OCI-LY3 (cell line): ENCODE results near the gene TMEM187.

ENCODE experiments used
- CTCF ChIP-seq: fragments of 200-600, 300-600 bp; sonication (generic); IDR thresholded peaks from 2 replicates; pipeline ENCODE4 v1.5.1; 2014; ENCODE audit warnings: antibody characterized with exemption, low read length, low read depth
- EZH2phosphoT487 ChIP-seq: fragments of 200-600 bp; shearing (Covaris generic); IDR thresholded peaks from 2 replicates; pipeline ENCODE4 v1.6.1; 2018; ENCODE audit warnings: antibody characterized with exemption, mixed run types, low read depth

GRCh38 chrX:153927922-153928760, 44.4 kb upstream of the TMEM187 start:
- TF ChIP-seq CTCF (peak; percentile 20; the same call in 1 of the 2 replicates), EZH2phosphoT487 (no peak)
